ENCODE data around the gene ERBB4. TPM values are rescaled to one million over a fixed set of nuclear protein-coding genes. Genes with fewer than 3 reads are reported as not detected.
"Not testable (repeated sequence)": the region's sequence is repeated elsewhere in the genome, so short reads cannot be mapped to it uniquely, and the experiment has no call there.

The ERBB4 gene
- total RNA-seq, 1 donor from 2014 or later: 2.8 TPM

GRCh38 chr2:212465456-212465855 is 73.1 kb downstream of the ERBB4 start:
- no peak overlapping the region for H3K4me3 Mint-ChIP-seq (ENCODE audit: unreplicated experiment)
- DNase-seq (ENCODE audit: extremely low spot score, unreplicated experiment): no peak
- H3K27me3 Mint-ChIP-seq (ENCODE audit: unreplicated experiment): no peaks in the 10 kb centered on the region
- peaks cover 7% of the 10 kb centered on the region for H3K9me3 Mint-ChIP-seq (ENCODE audit: unreplicated experiment)
- no peak overlapping the region for H3K27ac Mint-ChIP-seq (ENCODE audit: unreplicated experiment)
- no peak for TF ChIP-seq CTCF (IDR thresholded peaks at IDR 0.05)
- H3K4me1 Mint-ChIP-seq (ENCODE audit: unreplicated experiment): no peaks in the 10 kb centered on the region
- H3K36me3 Mint-ChIP-seq (ENCODE audit: unreplicated experiment): no peaks in the 10 kb centered on the region

- not testable (repeated sequence) for H3K36me3 Mint-ChIP-seq (ENCODE audit: unreplicated experiment); DNase-seq (ENCODE audit: extremely low spot score, unreplicated experiment); H3K4me1 Mint-ChIP-seq (ENCODE audit: unreplicated experiment); H3K27me3 Mint-ChIP-seq (ENCODE audit: unreplicated experiment); H3K4me3 Mint-ChIP-seq (ENCODE audit: unreplicated experiment); H3K27ac Mint-ChIP-seq (ENCODE audit: unreplicated experiment)
- peaks cover 11% of the 10 kb centered on the region for H3K9me3 Mint-ChIP-seq (ENCODE audit: unreplicated experiment)
Measured at GRCh38 chr2:212461708-212462107, 76.9 kb downstream of the ERBB4 start.

- Mint-ChIP-seq H3K9me3 (ENCODE audit: unreplicated experiment) (no peaks in the 10 kb centered on the region), H3K27me3 (ENCODE audit: unreplicated experiment) (no peaks in the 10 kb centered on the region), H3K27ac (ENCODE audit: unreplicated experiment) (no peak overlapping the region), H3K4me3 (ENCODE audit: unreplicated experiment) (no peak overlapping the region), H3K36me3 (ENCODE audit: unreplicated experiment) (no peaks in the 10 kb centered on the region), H3K4me1 (ENCODE audit: unreplicated experiment) (peaks cover 26% of the 10 kb centered on the region)
- DNase-seq (ENCODE audit: extremely low spot score, unreplicated experiment): no peak
- no peak for TF ChIP-seq CTCF (IDR thresholded peaks at IDR 0.05)
Measured at GRCh38 chr2:212454149-212454548, 84.5 kb downstream of the ERBB4 start.

GRCh38 chr2:212451786-212452231 is 86.8 kb downstream of the ERBB4 start:
- Mint-ChIP-seq H3K4me1 (ENCODE audit: unreplicated experiment) (peaks cover 33% of the 10 kb centered on the region), H3K27ac (ENCODE audit: unreplicated experiment) (peak overlapping the region; percentile 70), H3K27me3 (ENCODE audit: unreplicated experiment) (no peaks in the 10 kb centered on the region), H3K36me3 (ENCODE audit: unreplicated experiment) (no peaks in the 10 kb centered on the region), H3K9me3 (ENCODE audit: unreplicated experiment) (no peaks in the 10 kb centered on the region), H3K4me3 (ENCODE audit: unreplicated experiment) (no peak overlapping the region)
- no peak for TF ChIP-seq CTCF (IDR thresholded peaks at IDR 0.05)
- no peak for DNase-seq (ENCODE audit: extremely low spot score, unreplicated experiment)

- no peak for TF ChIP-seq CTCF (IDR thresholded peaks at IDR 0.05)
- no peak for DNase-seq (ENCODE audit: extremely low spot score, unreplicated experiment)
- H3K4me3 Mint-ChIP-seq (ENCODE audit: unreplicated experiment): no peak overlapping the region
Measured at GRCh38 chr2:212448698-212449097, 89.9 kb downstream of the ERBB4 start.

GRCh38 chr2:212441821-212442220 is 96.8 kb downstream of the ERBB4 start:
- Mint-ChIP-seq H3K4me1 (ENCODE audit: unreplicated experiment) (no peaks in the 10 kb centered on the region), H3K4me3 (ENCODE audit: unreplicated experiment) (no peak overlapping the region), H3K27me3 (ENCODE audit: unreplicated experiment) (no peaks in the 10 kb centered on the region), H3K27ac (ENCODE audit: unreplicated experiment) (no peak overlapping the region), H3K9me3 (ENCODE audit: unreplicated experiment) (peaks cover 22% of the 10 kb centered on the region), H3K36me3 (ENCODE audit: unreplicated experiment) (peaks cover 3% of the 10 kb centered on the region)
- no peak for TF ChIP-seq CTCF (IDR thresholded peaks at IDR 0.05)
- DNase-seq (ENCODE audit: extremely low spot score, unreplicated experiment): no peak

More at GRCh38 chr2:212448698-212449097, 89.9 kb downstream of the ERBB4 start:
- Mint-ChIP-seq H3K36me3 (ENCODE audit: unreplicated experiment) (no peaks in the 10 kb centered on the region), H3K4me1 (ENCODE audit: unreplicated experiment) (peaks cover 33% of the 10 kb centered on the region), H3K27ac (ENCODE audit: unreplicated experiment) (no peak overlapping the region), H3K9me3 (ENCODE audit: unreplicated experiment) (no peaks in the 10 kb centered on the region), H3K27me3 (ENCODE audit: unreplicated experiment) (no peaks in the 10 kb centered on the region)
